GM12864 (cell line): ENCODE measurements around the gene MBD5.
"Not testable (repeated sequence)": the region's sequence is repeated elsewhere in the genome, so short reads cannot be mapped to it uniquely, and the experiment has no call there.

Experiments used
- DNase-seq: peaks from one replicate; pipeline ENCODE4 v3.0.0-alpha.2; 2011; ENCODE audit warnings: low read depth
- H3K4me3 ChIP-seq: 2 replicates; pipeline ENCODE4 v1.5.1; 2011; ENCODE audit warnings: mild to moderate bottlenecking, low read depth, low read length, control low read depth
- TF ChIP-seq, protein P1 (sequence below): IDR thresholded peaks from 2 replicates; pipeline ENCODE4 v1.5.1; 2011; ENCODE audit warnings: low read depth, mild to moderate bottlenecking, moderate library complexity, low read length, control low read depth, inconsistent platforms; ENCODE audit errors: missing control alignments

Gene MBD5

DNA sequence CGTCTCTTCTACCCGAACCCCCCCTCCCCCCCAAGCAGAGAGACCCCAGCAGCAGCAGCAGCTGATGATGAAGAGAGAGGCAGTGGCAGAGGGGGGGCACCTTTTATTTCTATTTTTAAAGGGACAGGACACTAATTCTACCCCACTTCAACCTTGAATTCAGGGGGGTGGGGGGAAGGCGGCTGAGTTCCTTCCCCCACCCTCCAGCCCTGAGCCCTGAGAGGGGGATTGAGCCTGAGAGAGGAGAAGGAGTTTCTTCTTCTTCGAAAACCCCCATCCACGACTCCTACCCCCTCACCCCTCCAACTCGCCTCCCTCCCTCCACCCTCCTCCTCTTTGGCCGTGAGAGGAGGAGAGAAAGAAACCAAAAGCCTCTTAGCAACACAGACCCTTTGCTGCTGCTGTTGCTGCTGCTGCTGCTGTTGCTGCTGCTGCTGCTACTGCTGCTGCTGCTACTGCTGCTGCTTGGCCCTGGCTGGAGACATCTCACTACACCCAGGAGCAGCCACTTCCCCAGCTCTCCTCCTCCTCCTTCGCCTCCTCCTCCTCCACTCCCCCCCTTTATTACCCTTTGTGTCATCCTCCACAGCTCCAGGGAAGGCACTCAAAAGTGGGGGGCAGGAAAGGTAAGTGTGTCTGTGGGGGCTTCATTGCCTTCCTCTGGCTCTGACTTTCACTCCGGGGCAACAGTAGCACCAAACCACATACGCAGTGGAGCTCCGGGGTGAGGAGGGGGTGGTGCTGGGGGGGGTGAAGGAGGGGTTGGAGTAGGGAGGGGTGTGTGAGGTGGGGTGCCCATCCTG lies at the start of gene MBD5:
TSS of gene MBD5 (plus strand) at position 33 of the 803 bp plus-strand sequence.
- TF ChIP-seq, protein P1, sequence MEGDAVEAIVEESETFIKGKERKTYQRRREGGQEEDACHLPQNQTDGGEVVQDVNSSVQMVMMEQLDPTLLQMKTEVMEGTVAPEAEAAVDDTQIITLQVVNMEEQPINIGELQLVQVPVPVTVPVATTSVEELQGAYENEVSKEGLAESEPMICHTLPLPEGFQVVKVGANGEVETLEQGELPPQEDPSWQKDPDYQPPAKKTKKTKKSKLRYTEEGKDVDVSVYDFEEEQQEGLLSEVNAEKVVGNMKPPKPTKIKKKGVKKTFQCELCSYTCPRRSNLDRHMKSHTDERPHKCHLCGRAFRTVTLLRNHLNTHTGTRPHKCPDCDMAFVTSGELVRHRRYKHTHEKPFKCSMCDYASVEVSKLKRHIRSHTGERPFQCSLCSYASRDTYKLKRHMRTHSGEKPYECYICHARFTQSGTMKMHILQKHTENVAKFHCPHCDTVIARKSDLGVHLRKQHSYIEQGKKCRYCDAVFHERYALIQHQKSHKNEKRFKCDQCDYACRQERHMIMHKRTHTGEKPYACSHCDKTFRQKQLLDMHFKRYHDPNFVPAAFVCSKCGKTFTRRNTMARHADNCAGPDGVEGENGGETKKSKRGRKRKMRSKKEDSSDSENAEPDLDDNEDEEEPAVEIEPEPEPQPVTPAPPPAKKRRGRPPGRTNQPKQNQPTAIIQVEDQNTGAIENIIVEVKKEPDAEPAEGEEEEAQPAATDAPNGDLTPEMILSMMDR = no peak
- H3K4me3 ChIP-seq = peak within 1 kb of the TSS; percentile 91
- no peak for DNase-seq

DNA sequence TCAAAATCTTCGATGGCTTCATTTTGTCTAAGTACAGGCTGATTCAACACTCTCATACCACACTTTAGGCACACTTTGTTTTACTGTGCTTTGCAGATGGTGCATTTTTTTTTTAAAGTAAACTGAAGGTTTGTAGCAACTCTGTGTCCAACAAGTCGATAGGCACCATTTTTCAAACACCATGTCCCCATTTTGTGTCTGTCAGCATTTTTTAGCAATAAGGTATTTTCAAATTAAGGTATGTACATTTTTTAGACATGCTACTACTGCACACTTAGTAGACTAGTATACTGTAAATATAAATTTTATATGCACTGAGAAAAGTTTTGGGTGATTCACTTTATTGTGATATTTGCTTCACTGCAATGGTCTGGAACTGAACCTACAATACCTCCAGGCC lies 44.8 kb upstream of the MBD5 start:
- H3K4me3 ChIP-seq = no peak overlapping the region
- DNase-seq = no peak
- TF ChIP-seq, protein P1 = no peak

DNA sequence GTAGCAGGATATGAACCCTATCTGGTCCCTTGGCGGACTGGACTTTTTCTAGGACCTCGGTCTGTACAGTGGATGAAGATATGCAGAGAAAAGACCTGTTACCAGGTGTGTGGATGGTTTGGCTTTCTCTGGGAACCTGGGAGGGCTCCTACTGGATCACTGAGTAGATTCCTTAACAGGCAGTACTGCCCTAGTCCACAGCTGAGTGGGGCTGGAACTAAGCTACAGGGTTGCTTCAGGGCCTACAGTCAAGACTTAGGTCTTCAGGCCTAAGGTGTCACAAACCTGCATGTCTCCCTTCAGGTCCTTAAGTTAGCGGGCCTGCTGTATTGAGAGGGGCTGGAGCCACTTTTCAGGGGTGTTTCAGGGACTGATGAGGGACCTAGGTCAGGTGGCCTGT lies 43.2 kb upstream of the MBD5 start:
- no peak overlapping the region for H3K4me3 ChIP-seq
- no peak for DNase-seq
- TF ChIP-seq, protein P1 = no peak

DNA sequence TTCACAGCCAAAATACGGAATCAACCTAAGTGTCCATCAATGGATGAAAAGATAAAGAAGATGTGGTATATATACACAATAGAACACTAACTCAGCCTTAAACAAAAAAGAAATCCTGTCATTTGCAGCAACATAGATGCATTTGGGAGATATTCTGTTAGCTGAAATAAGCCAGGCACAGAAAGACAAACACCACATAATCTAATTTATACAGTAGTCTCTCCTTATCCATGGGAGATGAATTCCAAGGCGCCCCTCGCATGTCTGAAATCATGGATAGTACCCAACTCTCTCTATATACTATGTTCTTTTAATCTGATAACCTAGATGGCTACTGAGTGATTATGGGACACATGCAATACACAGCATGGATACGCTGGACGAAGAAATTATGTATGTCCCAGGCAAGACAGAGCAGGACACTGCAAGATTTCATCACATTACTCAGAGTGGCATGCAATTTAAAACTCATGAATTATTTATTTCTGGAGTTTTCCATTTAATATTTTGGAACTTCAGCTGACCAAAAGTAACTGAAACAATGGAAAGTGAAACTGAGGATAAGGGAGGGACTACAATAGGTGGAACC lies 39.9 kb upstream of the MBD5 start:
- TF ChIP-seq, protein P1 = no peak
- no peak overlapping the region for H3K4me3 ChIP-seq
- DNase-seq = no peak

DNA sequence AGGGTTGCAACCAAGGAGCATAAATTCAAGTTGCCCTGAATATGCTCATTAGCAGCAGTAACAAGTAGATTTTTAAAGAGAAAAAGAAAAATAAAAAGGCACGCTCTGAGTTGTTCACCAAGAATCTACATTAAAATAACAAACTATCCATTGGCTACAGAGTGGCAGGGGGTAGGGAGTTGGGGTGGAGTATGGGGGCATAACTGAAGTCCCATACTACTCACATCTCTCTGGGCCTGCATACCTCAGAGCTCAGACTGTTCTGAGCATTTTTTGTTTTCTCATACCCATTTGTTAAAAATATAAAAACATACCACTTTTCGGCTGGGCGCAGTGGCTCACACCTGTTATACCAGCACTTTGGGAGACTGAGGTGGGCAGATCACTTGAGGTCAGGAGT lies 31.8 kb upstream of the MBD5 start:
- H3K4me3 ChIP-seq = no peak overlapping the region
- TF ChIP-seq, protein P1 = no peak
- no peak for DNase-seq

DNA sequence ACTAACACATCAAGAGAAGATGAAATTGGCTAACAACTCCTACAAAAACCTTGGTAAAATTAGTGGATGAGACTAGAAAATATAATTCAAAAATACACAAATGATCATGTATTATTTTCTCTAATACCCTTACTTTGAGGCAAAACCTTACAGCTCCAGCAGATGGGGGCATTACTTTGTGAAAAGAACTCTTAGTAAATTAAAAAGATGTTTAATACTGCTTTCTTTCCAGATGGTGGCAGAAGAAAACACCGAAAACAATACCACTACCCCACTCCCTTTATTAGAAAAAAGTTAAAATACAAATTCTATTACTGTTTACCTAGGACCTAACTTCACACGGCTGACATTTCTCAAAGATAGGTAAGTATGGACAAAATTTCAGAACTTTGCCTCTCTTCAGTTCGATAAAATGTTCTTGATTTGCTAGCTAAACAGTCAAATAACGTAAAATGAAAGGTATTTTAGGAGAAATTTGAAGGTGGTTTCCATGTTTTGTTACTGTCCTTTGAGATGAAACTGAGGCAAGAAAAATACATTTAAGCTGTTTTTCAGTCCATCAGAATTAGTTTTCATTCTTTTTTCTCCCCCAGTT lies 31.0 kb upstream of the MBD5 start:
- H3K4me3 ChIP-seq = no peak overlapping the region
- DNase-seq = peak; percentile 33
- TF ChIP-seq, protein P1 = peak; percentile 48

DNA sequence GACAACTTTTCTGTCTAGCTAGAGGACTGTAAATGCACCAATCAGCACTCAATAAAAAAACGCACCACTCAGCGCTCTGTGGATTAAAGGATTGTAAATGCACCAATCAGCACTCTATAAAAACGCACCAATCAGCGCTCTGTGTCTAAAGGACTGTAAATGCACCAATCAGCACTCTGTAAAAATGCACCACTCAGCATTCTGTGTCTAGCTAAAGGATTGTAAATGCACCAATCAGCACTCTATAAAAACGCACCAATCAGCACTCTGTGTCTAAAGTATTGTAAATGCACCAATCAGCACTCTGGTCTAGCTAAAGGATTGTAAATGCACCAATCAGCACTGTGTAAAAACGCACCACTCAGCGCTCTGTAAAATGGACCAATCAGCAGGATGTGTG lies 25.9 kb upstream of the MBD5 start:
- DNase-seq, H3K4me3 ChIP-seq: not testable (repeated sequence)
